NCI-H1092 treated with DMSO at 0.1 percent for 48 hours (cell line): ENCODE data around the gene OVCH2.
"Not testable (repeated sequence)": the region's sequence is repeated elsewhere in the genome, so short reads cannot be mapped to it uniquely, and the experiment has no call there.

Experiments used
- DNase-seq: peaks from one replicate; lab custom pipeline; 2025; lab: John Stamatoyannopoulos, UW

The OVCH2 gene, protein sequence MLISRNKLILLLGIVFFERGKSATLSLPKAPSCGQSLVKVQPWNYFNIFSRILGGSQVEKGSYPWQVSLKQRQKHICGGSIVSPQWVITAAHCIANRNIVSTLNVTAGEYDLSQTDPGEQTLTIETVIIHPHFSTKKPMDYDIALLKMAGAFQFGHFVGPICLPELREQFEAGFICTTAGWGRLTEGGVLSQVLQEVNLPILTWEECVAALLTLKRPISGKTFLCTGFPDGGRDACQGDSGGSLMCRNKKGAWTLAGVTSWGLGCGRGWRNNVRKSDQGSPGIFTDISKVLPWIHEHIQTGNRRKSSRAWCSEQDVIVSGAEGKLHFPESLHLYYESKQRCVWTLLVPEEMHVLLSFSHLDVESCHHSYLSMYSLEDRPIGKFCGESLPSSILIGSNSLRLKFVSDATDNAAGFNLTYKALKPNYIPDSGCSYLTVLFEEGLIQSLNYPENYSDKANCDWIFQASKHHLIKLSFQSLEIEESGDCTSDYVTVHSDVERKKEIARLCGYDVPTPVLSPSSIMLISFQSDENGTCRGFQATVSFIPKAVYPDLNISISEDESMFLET

DNA sequence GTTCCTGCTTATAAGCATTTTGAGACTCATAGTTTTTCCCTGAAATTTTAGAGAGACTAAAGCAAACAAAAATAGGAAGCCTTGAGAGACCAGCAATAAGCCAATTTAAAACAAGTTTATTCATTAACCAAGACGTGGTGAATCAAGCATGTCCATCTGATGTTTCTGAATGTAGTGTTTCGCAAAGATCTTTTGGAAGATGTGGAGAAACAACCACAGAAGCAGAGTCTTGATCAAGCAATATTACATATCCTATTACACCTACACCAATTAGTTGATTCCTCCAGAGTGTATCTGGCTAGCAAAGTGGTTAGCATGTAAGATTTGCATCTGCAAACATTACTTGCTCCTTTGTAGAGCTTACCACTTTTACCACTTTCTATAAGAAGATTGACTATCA, at the start of gene OVCH2:
TSS of gene OVCH2 (minus strand) at position 101 of the 400 bp plus-strand sequence. CDS start at position 18, 83 bp downstream.
- DNase-seq = no peak

DNA sequence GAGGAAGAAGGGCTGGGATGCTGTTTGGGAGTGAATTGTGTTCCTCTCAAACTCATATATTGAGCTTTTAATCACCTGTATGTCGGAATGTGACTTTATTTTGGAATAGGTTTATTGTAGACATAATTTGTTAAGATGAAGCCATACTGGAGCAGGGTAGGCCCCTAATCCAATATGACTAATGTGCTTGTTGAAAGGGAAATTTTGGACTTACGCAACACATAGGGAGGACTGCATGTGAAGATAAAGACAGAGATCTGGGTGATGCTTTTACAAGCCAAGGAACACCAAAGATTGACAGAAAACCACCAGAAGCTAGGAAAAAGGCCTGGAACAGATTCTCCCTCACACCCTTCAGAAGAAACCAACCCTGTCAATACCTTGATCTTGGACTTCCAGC, 43.2 kb upstream of the OVCH2 start:
- no peak for DNase-seq

DNA sequence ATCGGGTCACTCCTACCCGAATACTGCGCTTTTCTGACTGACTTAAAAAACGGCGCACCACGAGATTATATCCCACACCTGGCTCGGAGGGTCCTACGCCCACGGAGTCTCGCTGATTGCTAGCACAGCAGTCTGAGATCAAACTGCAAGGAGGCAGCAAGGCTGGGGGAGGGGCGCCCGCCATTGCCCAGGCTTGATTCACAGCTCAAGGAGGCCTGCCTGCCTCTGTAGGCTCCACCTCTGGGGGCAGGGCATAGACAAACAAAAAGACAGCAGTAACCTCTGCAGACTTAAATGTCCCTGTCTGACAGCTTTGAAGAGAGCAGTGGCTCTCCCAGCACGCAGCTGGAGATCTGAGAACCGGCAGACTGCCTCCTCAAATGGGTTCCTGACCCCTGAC, 28.5 kb upstream of the OVCH2 start:
- DNase-seq = not testable (repeated sequence)

DNA sequence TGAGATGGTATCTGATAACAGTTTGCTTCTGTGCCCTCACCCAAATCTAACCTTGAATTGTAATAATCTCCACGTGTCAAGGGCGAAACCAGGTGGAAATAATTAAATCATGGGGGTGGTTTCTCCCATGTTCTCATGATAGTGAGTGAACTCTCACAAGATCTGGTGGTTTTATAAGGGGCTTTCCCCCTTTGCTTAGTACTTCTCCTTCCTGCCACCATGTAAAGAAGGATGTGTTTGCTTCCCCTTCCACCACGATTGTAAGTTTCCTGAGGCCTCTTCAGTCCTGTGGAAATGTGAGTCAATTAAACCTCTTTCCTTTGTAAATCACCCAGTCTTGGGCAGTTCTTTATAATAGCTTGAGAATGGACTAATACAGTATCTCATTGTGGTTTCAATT, 8.5 kb upstream of the OVCH2 start:
- DNase-seq = no peak

DNA sequence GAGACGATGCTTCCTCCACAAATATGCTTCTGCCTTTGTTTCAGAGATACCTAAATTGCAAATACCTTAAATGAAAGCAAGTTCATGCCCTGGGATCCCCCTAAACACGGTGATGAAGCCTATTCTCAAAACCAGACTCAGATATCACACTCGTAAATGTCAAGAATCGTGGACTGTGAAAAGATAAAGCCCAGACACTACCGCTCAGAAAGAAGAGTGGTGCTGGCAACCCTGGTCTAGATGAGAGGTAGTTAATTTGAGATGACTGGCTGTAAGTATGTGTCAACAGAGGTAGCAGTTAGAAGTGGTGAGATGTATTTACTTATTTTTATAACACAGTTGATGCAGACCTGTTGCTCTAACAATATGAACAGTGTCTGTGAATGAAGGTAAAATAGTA, 2.5 kb downstream of the OVCH2 start:
- no peak for DNase-seq

- DNase-seq = no peak
These were observed 9.9 kb downstream of the OVCH2 start for GRCh38 chr11:7696424-7696823.

DNA sequence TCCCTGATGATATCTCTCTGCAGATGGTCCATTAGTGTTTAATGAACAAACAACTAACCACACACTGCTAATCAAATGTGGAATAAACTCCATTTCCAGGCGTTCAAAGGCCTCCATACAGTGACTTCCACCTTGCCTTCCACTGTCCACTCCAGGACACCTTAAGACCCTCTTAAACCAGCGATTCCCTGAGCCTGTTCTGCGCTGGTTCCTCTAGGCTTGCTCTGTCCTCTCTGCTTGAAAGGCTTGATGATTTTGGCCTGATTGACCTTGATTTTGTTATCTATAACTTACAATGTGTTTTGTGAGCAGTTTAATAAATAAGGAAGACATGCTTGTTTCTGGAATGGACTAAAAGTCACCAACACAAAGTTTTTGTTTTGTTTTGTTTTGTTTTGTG, 12.0 kb downstream of the OVCH2 start:
- DNase-seq = no peak

DNA sequence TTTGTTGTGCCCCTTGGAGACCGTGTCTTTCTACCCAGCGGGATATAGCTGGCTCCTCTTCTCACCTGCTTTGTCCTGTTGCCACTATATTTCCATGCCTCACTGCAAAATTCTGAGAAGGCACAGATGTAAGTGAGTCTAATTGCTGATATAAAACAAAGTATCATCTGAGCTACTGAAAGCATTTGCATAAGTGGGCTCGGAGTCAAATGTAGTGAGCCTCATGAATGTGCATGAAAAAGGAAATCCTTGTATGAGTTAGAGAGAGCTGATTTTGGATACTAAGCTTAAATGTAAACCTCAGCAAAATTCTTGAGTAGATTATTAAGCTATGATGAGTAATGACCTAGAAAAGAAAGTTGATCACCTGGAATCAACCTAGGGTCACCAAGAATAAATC, 13.9 kb downstream of the OVCH2 start:
- no peak for DNase-seq

DNA sequence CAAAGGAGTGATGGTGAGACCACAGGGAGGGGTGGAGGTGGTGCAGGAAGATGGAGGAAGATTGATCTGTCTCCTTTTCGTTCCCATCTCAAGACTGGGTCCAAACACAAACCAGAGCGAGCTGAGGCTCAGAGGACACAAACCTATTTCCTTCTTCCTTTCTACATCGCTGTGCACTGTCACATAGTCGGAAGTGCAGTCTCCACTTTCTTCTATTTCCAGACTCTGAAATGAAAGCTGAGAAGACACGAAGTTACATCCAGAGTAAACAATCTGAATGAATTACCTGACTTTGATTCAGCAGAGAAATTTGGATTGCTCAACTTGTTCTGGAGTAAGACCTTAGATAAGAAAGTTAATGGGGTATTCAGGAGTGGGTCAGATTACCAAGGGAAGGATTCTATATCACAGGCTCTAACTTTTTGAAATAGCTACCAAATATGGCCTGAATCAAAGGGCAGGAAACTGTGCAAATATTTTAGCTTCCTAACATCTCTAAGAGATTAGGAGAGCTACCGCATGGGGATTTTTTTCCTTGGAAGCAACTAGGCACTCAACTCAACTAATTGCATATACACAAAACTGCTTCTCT, 14.4 kb downstream of the OVCH2 start:
- DNase-seq = no peak

DNA sequence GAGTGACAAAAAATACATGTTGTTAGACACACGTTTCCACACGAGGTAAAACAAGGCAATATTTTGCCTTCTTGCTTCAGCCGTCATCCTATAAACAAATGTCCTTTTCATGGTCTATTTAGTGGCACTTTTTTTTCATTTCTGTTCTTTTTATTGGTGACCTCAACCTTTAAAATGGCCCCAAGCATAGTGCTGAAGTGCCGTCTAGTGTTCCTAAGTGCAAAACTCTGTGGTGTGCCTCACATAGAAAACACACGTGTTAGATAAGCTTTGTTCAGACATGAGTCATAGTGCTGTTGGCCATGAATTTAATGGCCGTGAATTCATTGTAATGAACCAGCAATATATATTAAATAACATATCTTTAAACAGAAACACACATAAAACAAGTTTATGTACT, 15.6 kb downstream of the OVCH2 start:
- DNase-seq = no peak

GRCh38 chr11:7689239-7689638, 17.0 kb downstream of the OVCH2 start:
- no peak for DNase-seq

- DNase-seq = peak; percentile 11
These were observed 17.9 kb downstream of the OVCH2 start for GRCh38 chr11:7688238-7688826.

GRCh38 chr11:7687386-7687785, 18.9 kb downstream of the OVCH2 start:
- DNase-seq = no peak

- DNase-seq = no peak
These were observed 19.5 kb downstream of the OVCH2 start for GRCh38 chr11:7686761-7687160.

- no peak for DNase-seq
These were observed 22.7 kb downstream of the OVCH2 start for GRCh38 chr11:7683571-7683970.

DNA sequence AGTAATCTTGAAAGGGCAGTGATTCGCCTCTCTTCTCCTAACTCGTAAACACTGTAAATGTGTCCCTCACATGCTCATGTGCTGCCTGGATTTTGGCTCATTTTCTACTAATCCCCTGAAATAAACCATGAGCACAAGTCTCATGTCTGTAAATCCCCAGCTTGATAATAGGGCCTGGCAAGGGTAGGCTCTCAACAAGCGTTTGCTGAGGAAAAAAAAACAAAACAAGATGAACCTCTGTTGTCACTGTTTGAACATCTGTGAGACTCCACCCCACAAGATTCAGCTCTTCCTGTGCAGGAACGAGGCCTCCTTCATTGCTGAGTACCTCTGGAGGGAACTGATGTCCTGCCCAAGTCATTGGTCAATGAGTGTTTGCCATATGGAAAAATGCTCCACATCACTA, 28.5 kb downstream of the OVCH2 start:
- DNase-seq = no peak

DNA sequence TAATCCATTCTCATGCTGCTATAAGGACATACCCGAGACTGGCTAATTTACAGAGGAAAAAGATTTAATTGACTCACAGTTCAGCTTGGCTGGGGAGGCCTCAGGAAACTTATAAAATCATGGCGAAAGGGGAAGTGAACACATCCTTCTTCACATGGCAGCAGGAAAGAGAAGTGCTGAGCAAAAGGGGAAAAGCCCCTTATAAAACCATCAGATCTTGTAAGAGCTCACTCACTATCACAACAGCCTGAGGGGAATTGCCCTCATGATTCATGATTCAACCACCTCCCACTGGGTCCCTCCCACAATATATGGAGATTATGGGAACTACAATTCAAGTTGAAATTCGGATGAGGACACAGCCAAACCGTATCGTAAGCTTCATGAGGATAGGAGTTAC, 29.2 kb downstream of the OVCH2 start:
- DNase-seq = no peak

DNA sequence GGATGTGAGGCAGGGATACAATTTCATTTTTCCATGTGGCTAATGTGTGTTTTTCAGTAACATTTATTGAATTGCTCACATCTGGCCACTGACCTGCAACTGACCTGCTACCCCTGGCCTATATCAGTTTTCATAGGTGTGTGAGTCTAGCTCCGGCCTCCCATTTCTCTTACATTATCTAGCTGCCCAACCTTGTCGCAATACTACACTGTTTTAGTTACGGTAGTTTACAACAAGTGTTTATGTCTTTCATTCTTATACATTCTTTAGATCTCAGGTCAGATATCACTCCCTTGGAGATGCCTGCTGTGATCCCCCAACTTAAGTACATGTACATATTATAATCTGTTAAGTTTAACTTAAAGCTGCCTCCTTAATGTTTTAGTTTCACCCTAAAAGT, 30.6 kb downstream of the OVCH2 start:
- DNase-seq = no peak

GRCh38 chr11:7673724-7674434, 32.4 kb downstream of the OVCH2 start:
- DNase-seq = no peak

DNA sequence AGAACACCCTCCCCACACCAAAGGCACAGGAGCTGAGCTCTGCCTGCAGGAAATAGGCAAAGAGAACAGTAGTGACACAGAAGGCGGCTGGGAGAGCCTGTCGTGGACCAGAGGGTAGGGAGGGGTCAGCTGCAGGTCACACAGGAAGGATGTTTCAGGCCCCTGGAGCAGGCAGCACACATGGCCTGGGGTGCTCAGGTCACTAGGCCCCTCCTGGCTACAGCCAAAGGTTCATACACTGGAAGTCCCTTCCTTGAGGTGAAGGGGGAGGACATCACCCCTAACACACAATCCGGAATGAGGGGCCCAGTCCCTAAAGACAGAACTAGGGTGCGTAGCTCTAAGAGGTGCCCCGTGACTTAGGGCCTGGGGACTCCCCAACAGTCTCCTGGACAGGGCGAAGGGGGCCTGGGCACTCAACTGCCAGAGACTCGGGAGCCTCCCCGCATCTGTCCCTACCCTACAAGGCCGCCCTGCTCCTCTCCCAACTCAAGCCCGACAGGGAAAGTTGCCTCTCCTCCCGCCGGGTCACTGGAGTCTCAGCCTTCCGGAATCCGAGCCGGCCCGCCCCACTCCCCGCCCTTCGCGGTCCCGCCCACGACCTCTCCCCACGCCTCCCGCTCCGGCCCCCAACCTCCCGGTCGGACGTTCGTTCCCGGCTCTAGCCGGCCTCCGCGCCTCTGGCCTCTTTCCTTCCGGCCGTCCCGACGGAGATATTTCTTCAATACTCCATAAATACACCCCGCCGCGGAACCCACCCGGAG, 33.1 kb downstream of the OVCH2 start, which contains the start of gene CYB5R2:
TSS of gene CYB5R2 (minus strand) at position 541 of the 764 bp plus-strand sequence. CDS start 675 bp downstream, outside the sequence.
- no peak for DNase-seq

DNA sequence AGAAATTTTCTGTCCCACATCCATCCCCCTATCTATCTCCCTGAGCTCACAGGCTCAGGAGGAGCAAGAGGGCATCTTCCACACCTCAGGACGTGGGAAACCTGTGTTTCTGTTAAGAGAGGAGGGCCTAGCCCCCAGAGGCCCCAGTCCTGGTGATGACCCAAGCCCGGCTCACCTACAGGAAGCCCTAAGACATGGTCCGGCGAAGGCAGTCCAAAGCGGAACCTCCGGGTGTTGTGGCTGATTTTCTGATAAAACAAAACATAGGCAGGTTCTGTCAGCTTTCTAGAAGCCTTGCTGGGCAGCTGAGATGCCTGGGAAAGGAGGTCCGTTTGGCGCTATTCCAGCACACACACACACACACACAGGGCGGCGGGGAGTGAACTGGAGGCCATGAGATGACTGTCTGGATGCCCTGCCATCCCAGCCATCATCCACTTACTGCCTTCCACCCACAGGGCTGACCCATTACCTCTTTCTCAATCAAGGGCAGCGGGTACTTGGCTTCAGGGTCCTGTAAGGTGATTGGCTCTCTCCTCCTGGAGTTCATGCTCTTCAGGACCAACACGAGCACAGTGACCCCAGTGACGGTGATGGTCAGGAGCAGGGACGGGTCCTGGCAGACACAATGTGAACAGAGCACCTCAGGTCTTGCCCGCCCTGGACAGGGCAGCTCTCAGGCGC, 33.9 kb downstream of the OVCH2 start:
- no peak for DNase-seq
